GM21786 (cell line): Measurements from ENCODE around the gene CIB2.

Source experiments
- ATAC-seq: cut with Tn5 transposase; IDR thresholded peaks from one replicate; pipeline ENCODE4 v1.9.1; 2021; ENCODE audit not compliant: unreplicated experiment

Gene CIB2

GRCh38 chr15:78069462-78070029, 61.7 kb downstream of the CIB2 start:
- no peak for ATAC-seq

- ATAC-seq = peak; percentile 6
These were observed 62.2 kb downstream of the CIB2 start for GRCh38 chr15:78069052-78069414.

- ATAC-seq = no peak
These were observed 63.7 kb downstream of the CIB2 start for GRCh38 chr15:78067328-78068228.

GRCh38 chr15:78065973-78066946, 65.0 kb downstream of the CIB2 start:
- peak; percentile 48 for ATAC-seq

GRCh38 chr15:78065284-78065872, 65.9 kb downstream of the CIB2 start:
- ATAC-seq = no peak

GRCh38 chr15:78064544-78064943, 66.7 kb downstream of the CIB2 start:
- no peak for ATAC-seq

- ATAC-seq = no peak
These were observed 67.3 kb downstream of the CIB2 start for GRCh38 chr15:78063970-78064385.

- ATAC-seq = no peak
These were observed 68.0 kb downstream of the CIB2 start for GRCh38 chr15:78063217-78063616.

GRCh38 chr15:78061963-78062427, 69.2 kb downstream of the CIB2 start:
- no peak for ATAC-seq

- ATAC-seq = no peak
These were observed 71.0 kb downstream of the CIB2 start for GRCh38 chr15:78060232-78060631.

- no peak for ATAC-seq
These were observed 72.0 kb downstream of the CIB2 start for GRCh38 chr15:78059110-78059839.

GRCh38 chr15:78058401-78058935, 72.8 kb downstream of the CIB2 start:
- no peak for ATAC-seq

GRCh38 chr15:78057803-78058202, 73.4 kb downstream of the CIB2 start:
- no peak for ATAC-seq

- no peak for ATAC-seq
These were observed 74.5 kb downstream of the CIB2 start for GRCh38 chr15:78056714-78057269.

- ATAC-seq = no peak
These were observed 75.1 kb downstream of the CIB2 start for GRCh38 chr15:78055919-78056713.

- ATAC-seq = no peak
These were observed 76.3 kb downstream of the CIB2 start for GRCh38 chr15:78054966-78055365.
